ENCODE results near the gene NUP188.

NUP188 gene

GRCh38 chr9:129007766-129008468, 60.4 kb downstream of the NUP188 start:
- peak; percentile 74 for DNase-seq

GRCh38 chr9:129008469-129008965, 61.0 kb downstream of the NUP188 start:
- DNase-seq = no peak

- no peak for DNase-seq
Measured at GRCh38 chr9:129008986-129009583, 61.6 kb downstream of the NUP188 start.

GRCh38 chr9:129009584-129010141, 62.2 kb downstream of the NUP188 start:
- DNase-seq = no peak

- DNase-seq = no peak
Measured at GRCh38 chr9:129010267-129010975, 62.9 kb downstream of the NUP188 start.

- no peak for DNase-seq
Measured at GRCh38 chr9:129011170-129011569, 63.7 kb downstream of the NUP188 start.

- peak; percentile 23 for DNase-seq
Measured at GRCh38 chr9:129011761-129012181, 64.3 kb downstream of the NUP188 start.

- DNase-seq = no peak
Measured at GRCh38 chr9:129012343-129012742, 64.8 kb downstream of the NUP188 start.

GRCh38 chr9:129012893-129013448, 65.5 kb downstream of the NUP188 start:
- DNase-seq = no peak

GRCh38 chr9:129013674-129014073, 66.2 kb downstream of the NUP188 start:
- no peak for DNase-seq

GRCh38 chr9:129014124-129014523, 66.6 kb downstream of the NUP188 start:
- no peak for DNase-seq

GRCh38 chr9:129014608-129015007, 67.1 kb downstream of the NUP188 start:
- DNase-seq = no peak

- DNase-seq = no peak
Measured at GRCh38 chr9:129021091-129021490, 73.6 kb downstream of the NUP188 start.

GRCh38 chr9:129022037-129022436, 74.5 kb downstream of the NUP188 start:
- DNase-seq = no peak

- DNase-seq = peak; percentile 84
Measured at GRCh38 chr9:129023036-129023907, 75.8 kb downstream of the NUP188 start.

- no peak for DNase-seq
Measured at GRCh38 chr9:129023908-129024233, 76.4 kb downstream of the NUP188 start.

- DNase-seq = peak; percentile 43
Measured at GRCh38 chr9:129026442-129027223, 79.1 kb downstream of the NUP188 start.

- DNase-seq = peak; percentile 35
Measured at GRCh38 chr9:129027224-129027684, 79.8 kb downstream of the NUP188 start.

GRCh38 chr9:129027685-129028191, 80.2 kb downstream of the NUP188 start:
- DNase-seq = peak; percentile 78

GRCh38 chr9:129028192-129028966, 80.9 kb downstream of the NUP188 start, which contains the start of gene SH3GLB2:
Gene SH3GLB2 (minus strand): TSS chr9:129028331. CDS start chr9:129028154, 177 bp downstream.
- DNase-seq = peak; percentile 91

Data from NCI-H2171 treated with DMSO at 0.1 percent for 48 hours (cell line).